Vagina (tissue), 2 donors: ENCODE results near the gene STON2.

ENCODE experiments used
- POLR2A ChIP-seq, 2 donors: fragments of 450-650 bp; IDR thresholded peaks; one replicate each; pipeline ENCODE4 v1.6.1; 2017; ENCODE audit warnings: antibody characterized with exemption in 2 of 2, mild to moderate bottlenecking in 2 of 2, moderate library complexity in 2 of 2
- POLR2AphosphoS5 ChIP-seq, 2 donors: sonication (generic); formaldehyde crosslinking; IDR thresholded peaks; one replicate each; pipeline ENCODE4 v1.9.0; 2017; ENCODE audit warnings: antibody characterized with exemption in 2 of 2, mild to moderate bottlenecking in 2 of 2, low read depth in 1 of 2; ENCODE audit not compliant: insufficient read depth in 1 of 2
- TF ChIP-seq, protein P1 (sequence below), 3 experiments: fragments of 450-650 bp in 2 of 3; fragments of 200-600 bp in 1 of 3; sonication (generic) in 1 of 3; IDR thresholded peaks; one replicate each; pipeline ENCODE4 v1.5.1; 2017 to 2019; ENCODE audit warnings: antibody characterized with exemption in 3 of 3, mild to moderate bottlenecking in 2 of 3, moderate library complexity in 2 of 3

DNA sequence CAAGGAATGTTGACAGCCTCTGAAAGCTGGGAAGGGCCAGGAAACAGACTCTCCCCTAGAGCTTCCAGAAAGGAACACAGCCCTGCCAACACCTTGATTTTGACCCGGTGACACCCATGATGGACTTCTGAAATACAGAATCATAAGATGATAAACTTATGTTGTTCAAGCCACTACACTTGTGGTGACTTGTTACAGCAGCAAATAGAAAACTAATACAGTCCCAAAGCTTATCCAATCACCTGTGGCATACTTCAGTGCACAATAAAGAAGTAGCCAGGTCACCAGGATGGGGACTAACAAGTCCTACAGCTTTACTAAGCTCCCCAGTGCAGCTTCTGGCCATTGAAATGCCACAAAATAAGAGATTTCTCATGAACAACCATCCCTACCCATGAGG lies 5.4 kb downstream of the STON2 start:
- TF ChIP-seq, protein P1, sequence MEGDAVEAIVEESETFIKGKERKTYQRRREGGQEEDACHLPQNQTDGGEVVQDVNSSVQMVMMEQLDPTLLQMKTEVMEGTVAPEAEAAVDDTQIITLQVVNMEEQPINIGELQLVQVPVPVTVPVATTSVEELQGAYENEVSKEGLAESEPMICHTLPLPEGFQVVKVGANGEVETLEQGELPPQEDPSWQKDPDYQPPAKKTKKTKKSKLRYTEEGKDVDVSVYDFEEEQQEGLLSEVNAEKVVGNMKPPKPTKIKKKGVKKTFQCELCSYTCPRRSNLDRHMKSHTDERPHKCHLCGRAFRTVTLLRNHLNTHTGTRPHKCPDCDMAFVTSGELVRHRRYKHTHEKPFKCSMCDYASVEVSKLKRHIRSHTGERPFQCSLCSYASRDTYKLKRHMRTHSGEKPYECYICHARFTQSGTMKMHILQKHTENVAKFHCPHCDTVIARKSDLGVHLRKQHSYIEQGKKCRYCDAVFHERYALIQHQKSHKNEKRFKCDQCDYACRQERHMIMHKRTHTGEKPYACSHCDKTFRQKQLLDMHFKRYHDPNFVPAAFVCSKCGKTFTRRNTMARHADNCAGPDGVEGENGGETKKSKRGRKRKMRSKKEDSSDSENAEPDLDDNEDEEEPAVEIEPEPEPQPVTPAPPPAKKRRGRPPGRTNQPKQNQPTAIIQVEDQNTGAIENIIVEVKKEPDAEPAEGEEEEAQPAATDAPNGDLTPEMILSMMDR (IDR thresholded peaks at IDR 0.05), result no peak
- TF ChIP-seq POLR2A (IDR thresholded peaks at IDR 0.05) (no peak), POLR2AphosphoS5 (IDR thresholded peaks at IDR 0.05; ENCODE audit: insufficient read depth in 1 of 2, low read depth in 1 of 2) (no peak)
